Measurements from ENCODE around the gene NFATC1.
"Not testable (repeated sequence)": the region's sequence is repeated elsewhere in the genome, so short reads cannot be mapped to it uniquely, and the experiment has no call there.

The NFATC1 gene

DNA sequence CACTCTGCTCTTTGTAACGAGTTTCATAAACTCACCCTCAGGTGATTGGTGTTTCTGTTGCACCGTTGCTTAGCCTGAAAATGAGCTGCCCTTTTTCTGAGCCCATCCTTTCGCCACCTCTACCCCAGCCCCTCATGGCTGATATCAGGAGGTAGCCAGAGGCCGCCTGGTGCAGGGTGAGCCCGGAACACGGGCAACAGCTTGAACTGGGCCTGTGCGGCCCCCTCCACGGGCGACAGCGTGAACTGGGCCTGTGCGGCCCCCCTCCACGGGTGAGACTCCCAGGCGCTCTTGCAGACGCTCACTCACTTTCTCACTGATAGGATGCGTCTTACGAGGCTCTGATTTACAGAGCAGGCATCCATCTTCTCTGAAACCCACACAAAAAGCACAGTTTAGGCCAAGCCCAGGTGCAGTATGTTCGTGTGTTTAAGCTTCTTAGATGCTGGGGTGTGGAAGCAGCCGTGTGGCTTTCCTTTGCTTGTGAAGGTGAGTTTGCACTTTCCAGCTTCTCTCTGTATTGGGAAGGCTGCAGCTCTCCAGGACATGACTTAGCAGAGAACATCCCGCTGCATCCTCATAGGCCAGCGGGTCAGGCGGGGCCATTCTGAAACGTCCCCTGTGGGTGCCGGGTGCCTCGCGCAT is 83.5 kb downstream of the NFATC1 start:
- no peak for DNase-seq

DNA sequence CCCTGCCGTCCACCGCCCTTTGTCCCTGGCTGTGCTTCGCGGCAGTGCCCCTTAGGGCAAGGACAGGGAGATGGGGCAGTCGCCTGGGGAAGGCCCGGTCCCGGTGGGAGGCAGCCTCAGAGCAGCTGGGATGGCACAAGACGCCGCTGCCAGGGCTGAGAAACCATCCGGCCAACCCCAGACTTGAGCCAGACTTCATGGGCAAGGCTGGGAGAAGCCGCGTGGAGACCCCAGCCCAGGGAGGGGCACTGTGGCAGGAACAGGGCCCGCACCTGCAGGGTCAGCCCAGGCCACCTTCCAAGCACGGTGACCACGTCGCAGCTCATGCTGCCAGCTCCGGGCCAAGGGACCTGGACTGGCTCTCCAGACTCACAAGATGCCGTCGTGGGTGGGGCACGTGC is 84.0 kb downstream of the NFATC1 start:
- no peak for DNase-seq

DNA sequence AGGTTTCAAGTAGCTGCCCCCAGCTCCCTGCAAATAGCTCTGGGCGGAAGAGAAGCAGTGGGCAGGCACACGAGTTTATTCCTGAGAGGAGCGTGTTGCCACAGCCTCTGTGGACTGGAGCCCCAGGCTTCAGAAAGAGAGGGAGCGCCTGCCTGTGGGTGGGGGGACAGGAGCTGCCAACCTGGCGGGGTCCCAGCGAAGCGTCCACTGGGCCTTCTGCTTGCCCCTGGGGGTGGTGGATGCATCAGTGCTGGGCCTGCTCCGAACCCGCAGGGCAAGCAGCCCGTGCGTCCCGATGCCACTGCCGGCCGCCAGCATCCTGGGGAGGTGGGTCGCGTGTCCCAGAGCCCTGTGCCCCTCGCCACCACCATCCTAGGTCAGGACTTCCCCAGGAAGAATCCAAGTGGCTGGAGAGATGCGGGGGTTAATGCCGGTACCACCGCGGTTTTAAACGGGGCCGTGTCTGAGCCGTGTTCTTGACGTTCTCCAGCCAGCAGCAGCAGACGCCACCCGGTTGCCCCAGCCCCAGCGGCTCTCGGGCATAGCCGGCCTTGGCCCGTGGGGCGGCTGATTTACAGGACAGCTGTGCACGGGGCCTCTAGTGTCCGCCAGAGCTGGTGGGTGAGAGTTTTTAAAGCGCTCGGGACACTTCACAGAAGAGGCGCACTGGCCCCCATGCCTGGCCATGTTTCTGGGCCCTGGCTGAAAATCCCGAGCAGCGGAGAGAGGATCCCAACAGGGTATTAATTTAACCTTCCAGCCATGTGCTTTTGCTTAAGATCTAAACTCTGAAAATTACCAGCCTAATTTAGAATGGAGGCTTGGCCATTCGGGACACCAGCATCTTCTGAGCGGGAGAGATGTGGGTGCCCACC is 84.7 kb downstream of the NFATC1 start:
- no peak for DNase-seq

DNA sequence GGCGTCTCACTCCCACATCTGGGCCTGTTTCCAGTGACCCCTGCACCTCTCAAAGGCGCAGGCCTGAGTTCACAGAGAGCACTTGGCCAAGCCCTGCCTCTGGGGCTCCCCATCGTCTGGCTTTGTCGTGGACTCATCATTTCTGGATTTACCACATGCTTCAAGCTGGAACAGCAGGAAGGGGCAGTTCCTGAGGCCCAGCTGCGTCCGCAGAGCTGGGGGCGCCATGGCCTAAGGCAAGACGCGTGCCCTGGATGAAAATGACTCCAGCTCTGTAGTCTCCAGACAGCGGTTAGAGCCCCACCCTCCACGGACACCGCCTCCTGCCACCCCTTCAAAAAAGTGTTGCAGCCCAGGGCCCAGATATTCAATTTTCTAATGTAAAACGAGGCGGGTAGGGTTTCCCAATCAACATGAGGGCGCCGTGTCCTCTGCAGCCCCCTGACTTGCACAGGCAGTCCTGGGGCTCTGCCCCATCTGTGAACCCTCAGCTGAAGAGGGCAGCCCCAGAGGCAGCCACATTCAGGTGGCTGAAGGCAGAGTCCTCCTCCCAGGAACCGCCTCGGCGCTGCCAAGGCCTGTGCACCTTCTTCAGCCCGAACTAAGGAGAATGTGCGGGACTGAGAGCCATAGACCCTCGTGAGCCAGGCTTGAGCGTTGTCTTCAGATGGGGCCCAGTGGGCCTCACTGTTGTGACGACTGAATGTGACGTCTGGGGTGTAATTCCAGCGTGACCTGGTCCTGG is 85.5 kb downstream of the NFATC1 start:
- DNase-seq, result no peak

DNA sequence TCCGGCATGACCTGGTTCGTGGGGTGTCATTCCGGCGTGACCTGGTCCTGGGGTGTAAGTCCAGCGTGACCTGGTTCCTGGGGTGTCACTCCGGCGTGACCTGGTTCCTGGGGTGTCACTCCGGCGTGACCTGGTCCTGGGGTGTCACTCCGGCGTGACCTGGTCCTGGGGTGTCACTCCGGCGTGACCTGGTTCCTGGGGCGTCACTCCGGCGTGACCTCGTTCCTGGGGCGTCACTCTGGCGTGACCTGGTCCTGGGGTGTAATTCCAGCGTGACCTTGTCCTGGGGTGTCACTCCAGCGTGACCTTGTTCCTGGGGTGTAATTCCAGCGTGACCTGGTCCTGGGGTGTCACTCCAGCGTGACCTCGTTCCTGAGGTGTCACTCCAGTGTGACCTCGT is 87.7 kb downstream of the NFATC1 start:
- DNase-seq, result not testable (repeated sequence)

DNA sequence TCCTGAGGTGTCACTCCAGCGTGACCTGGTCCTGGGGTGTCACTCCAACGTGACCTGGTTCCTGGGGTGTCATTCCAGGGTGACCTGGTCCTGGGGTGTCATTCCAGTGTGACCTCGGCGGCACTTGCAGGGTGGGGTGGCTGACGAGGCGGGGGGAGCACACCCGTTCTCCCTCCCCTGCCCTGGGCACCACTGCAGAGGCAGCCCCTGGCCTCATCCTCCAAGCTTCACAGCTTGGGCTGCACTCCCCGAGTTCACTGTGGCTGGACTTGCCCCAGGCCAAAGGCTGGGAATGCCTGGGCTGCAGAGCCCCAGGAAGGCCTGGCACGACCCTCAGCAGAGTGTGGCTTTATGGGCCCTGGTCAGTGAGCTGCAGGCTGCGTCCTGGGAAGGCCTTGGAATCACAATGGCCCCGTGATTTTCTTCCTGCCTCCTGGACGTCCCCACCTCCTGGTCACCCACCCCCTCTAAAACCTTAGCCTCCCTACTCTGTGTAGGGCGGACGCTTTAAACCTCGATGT is 88.3 kb downstream of the NFATC1 start:
- no peak for DNase-seq

DNA sequence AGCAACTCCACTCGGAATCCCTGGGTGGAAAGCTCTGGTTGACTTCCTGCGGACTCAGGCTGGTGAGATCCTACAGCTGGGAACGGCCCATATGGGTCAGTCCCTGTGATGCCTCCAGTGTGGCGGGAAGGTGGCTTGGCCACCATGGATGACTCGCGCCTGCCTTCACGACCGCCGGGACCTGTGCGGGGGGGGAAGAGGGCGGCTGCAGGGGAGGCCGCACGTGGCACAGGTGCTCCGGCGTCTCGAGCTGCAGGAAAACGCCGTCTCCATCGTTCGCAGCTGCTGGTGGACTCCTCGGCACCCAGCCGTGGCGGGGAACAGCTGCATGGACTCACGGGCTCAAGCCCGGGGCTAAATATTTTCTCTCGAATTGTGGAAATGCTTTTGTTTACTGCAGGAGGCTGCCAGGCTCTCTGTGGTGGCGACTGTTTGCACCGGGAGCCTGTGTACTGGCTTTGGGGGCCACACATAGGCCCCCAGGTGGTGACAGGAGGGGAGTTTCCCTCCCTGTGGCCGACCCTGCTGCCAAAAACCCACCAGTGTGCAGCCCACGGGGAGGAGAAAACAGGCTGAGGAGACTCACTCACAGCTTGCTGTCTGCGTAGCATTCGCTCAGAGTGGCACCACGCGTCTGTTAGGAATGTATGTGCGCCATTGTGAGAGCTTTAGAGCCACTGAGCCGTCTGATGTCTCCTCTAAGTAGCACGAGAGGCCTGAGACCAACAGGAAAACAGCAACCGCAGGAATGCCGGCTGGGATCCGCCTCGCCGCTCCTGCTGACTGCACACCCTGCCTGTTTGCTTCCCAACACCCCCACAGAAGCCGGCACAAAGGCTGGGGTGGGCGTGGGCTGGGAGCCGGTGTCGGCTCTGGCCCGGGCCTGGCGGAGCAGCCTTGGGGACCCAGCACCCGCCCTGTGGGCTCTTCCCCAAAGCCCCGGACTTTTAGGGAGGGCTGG is 89.2 kb downstream of the NFATC1 start:
- DNase-seq, result no peak

DNA sequence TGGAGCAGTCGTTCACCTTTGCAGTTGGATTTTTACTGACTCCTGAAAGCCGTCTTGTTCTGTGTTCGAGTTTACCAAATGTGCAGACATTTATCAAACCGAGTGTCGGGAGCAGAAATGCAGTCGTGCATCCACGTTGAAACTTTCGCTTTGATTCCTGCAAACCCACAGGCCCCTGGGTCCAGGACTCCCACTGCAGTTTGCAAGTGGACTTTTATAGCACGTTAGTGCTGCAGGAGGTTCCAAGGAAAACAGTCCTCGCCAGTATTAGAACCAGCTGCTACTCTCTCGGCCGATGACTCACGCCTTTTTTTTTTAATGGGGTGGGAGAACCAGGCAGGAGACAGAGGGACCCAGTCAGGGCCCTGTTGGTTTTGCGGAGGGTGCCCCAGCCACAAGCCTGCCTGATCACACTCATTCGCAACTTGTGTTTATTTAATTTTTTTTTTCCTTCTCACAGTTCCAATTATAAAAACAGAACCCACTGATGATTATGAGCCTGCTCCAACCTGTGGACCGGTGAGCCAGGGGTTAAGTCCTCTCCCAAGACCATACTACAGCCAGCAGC is 90.1 kb downstream of the NFATC1 start:
- DNase-seq, result no peak

DNA sequence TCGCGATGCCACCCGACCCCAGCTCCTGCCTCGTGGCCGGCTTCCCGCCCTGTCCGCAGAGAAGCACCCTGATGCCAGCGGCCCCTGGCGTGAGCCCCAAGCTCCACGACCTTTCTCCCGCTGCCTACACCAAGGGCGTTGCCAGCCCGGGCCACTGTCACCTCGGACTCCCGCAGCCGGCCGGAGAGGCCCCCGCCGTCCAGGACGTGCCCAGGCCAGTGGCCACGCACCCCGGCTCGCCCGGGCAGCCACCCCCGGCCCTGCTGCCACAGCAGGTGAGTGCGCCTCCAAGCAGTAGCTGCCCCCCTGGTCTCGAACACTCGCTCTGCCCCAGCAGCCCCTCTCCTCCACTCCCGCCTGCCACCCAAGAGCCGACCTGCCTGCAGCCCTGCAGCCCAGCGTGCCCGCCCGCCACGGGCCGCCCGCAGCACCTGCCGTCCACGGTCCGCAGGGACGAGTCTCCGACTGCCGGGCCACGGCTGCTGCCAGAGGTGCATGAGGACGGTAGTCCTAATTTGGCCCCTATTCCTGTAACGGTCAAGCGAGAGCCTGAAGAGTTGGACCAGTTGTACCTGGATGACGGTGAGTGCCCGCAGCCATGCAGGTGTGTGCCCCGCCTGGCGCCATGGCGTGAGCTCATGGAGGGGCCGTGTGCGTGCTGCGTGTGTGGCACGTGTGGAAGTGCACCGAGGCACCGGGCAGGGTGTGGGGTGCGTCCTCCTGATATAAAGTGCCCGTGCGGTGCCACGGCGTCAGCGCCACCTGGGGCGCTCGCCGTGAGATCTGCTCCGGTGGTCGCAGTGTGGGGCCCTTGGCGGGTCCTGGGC is 90.8 kb downstream of the NFATC1 start:
- DNase-seq, result no peak

DNA sequence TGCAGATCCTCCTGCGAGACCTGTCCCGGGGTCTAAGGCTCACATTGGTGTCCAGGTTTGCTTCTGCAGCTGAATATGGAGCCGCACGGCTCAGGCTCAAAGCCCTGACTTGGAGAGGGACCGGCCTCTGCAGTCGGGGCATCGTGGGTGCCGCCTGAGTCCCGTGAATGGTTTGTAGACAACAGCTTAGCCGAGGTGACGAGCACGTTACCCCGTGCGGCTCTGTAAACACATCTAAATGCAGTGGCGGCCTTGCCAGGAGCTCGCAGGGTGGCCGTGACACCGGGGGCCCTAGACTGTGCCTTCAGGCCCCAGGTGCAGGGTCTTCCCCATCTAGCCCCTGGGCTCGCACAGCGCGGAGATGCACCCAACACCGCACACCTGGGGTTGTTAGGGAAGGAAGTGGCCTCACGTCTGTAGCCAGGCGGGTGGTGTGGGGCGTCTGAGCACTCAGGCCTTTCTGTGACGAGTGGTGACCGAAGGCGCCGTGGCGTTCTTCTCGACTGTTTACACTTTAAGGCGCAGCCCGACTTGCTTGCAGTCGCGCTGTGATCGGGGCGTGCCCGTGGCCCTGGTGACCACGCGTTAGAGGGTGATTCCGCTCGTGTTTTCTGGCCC is 91.6 kb downstream of the NFATC1 start:
- no peak for DNase-seq

DNA sequence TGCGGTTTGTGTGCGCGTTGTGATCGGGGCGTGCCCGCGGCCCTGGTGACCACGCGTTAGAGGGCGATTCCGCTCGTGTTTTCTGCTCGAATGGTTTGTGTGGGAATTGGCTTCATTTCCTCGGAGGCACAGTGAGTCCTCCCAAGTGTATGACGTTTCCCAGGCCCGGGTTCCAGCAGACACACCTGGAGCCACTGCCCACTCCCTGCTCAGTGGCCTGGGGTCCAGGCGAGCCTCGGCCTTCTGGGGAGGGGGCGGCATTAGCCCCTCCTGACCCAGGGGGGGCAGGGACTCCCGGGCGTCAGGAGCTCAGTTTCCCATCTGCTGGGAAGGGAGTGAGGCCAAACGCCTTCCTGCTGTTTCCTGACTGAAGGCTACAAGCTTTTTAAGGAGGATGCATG is 92.1 kb downstream of the NFATC1 start:
- DNase-seq, result no peak

DNA sequence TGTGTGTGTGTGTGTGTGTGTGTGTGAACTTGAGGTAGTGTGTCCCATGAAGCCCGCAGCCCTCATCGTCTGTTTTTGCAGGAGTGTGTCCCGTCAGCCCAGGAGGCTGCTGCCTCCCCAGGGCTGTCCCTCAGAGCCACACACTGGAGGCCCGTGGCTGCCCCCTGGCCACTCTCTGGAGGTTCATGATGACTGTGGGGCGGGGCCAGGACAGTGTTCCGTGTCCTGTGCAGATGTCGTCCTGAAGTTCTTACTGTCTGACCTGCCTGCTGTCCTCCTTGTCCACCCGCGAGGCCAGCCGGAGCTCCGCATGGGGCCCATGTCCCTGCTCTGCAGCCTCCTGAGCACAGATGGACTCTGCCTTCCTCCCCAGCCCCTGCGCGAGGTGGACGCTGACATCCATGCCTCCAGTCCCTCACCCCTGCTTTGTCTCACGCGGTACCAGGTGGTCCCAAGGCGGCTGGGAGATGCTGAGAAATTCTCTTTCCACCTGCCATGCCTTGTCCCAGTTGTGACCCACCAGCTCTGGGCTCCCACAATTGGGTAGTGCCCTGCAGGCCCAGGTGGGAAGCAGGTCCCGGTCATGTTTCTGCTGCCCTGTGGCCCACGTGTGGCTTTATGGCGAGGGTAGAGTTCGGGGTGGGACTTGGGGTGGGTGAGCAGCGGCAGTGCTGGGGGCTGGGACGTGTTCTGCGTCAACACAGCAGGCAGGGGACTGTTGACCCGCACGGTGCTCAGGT is 92.8 kb downstream of the NFATC1 start:
- DNase-seq, result no peak

DNA sequence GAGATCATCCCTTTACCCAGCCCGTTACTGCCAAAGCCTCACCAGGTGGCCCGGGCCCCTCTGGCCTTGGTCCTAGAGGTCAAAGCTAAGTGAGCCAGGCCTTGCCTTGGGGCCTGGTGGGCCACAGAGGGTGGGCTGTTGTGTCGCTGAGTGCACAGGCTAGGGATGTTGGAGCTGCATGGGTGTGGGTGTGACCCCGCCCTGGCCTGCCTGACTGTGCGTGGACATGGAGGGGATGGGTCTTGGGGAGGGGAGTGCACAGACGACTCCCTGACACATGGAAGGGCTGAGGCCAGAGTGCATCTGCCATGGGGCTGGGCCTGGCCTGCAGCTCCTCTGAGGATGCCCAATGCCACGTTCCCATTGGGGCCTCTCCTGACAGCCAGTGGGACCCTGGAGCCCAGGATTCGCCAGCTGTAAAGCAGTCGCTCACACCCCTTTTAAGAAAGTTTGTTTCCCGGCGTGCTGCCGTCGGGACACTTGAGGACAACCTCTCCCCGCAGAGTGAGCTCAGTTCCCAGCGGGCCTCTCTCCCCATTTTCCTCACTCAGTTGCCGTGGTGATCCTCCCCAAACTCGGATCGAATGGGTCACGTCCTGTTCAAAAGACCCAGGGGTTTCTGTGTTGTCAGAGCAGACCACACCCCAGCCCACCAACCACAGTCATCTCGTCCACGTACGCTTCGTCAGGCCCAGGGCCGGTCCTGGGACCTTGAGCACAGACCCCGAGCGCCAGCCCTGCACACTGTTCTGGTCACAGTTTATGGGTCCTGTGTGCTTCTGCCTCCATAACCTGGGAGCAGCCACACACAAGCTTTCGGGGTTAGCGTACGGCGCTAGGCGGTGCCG is 93.5 kb downstream of the NFATC1 start:
- DNase-seq, result no peak

DNA sequence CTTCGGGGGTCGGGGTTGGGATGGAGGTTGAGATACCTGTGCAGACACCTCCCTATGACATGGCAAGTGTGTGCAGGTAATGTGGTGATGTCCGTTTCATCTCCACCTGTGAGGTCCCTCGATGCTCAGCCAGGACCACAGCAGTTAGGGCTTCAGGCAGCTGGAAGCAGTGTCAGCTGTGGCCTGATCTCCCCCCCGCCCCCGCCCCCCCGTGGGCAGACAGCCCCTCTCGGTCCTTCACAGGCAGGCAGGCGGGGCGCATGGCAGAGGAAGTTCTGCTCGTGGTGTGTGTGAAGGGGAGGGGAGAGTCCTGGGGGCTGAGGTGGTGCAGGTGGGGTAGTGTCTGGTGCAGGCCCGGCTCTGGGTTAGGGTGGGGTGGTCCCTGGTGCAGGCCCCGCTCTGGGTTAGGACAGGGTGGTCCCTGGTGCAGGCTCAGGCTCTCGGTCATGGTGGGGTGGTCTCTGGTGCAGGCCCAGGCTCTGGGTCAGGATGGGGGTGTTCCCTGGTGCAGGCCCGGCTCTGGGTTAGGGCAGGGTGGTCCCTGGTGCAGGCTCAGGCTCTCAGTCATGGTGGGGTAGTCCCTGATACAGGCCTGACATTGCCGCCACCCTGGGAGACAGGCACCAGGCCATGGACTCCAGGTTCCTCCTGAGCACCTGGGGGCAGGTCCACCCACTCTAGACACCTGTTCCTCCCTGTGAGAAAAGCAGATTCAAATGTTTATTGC is 94.3 kb downstream of the NFATC1 start:
- DNase-seq, result no peak

DNA sequence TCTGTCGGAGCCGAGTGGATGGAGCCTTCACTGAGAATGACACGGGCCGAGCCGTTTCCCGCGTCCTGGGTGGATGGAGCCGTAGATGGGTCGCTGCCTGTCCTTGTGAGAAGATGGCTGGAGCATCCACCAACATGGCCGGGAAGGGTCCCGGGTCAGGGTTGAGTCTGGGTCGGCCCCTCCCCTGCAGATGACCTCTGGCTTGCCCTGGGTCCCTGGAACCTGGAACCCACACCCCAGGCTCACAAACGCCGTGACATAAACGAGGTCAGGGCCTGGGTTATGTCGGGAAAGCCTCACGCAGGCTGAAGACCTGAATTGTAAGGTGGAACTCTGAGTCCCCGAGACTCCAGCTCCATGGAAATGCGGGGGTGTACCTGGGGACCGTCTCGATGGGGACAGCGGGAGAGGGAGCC is 94.9 kb downstream of the NFATC1 start:
- DNase-seq, result no peak

DNA sequence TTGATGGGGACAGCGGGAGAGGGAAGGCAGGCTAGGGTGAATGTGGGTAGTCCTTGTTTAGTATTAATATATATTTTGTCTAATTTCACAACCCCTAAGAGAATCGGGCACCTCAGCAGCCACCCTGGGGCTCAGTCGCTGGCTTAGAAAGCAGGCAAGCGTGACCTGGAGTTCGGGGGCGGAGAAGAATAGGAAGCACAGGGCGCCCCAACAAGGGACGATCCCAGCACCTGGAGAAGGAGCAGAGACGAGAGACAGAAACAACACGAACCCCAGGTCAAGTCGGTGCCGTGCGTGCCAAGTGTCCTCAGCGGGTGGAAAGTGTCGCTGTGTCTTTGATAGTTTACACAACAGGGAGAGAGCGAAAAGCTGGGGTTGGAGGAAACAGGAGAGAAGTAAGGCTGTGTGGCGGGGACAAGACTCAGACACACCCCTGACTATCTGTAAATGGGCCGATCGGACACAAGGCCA is 95.4 kb downstream of the NFATC1 start:
- DNase-seq, result no peak

DNA sequence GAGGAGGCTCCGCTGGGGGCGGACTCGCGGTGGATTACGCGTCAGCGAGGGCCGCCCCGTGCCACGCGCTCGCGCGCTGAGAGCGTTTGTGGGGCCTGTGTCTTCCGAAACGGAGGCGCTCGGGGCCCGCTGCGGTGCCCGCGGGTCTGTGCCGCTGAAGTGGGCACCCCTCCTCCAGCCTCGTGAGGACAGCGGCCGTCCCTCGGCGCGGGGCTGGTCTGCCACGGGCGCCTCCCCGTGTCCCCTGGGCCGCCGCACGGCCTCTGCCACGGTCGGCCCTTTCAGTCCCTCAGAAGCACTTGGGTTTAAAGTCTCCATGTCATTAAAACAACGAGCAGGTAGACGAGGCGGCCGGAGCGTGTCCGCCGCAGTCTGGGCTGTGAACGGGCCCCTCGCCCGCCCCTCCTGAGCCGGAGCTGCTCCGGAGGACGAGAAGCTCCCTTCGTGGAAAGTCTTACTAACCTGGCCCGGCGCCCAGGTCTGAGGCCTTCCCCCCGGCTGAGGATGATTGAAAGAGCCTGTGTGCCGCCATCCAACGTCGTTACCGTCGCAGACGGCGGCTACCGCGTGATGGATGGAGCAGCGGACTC is 97.6 kb downstream of the NFATC1 start:
- DNase-seq, result no peak

DNA sequence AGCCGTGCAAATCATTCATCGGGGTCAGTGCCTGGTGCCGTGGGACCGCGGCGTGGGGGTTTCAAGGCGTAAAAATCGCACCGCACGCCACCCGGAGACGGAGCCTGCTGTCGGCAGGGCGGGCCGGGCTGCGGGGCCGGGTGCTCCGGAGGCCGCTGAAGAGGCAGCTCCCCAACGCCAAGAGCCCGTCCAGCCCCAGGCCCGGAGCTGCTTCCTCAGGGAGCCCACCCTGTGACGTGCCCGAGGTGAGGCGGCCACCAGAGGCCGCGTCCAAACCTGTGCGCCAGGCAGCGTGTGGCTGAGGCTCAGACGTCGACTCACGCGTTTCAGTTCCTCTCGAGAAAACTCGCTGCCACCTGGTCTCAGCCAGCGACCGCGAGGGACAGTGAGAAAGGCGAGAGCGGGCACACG is 98.1 kb downstream of the NFATC1 start:
- DNase-seq, result no peak

Measured in stimulated activated CD4-positive, alpha-beta T cell treated with anti-CD3 and anti-CD28 coated beads, Interleukin-4, amount 100 ng/mL, for 1 hour (primary cell).